H1 (cell line): ENCODE measurements around the gene SLC35F1. TPM values are rescaled to one million over a fixed set of nuclear protein-coding genes. Genes with fewer than 3 reads are reported as not detected.

Source experiments
- CTCF ChIA-PET: fragments of 300-600 bp; sonication (Branson Sonifier 250); formaldehyde crosslinking; loops from one replicate; lab custom pipeline; 2021; ENCODE audit not compliant: partially characterized antibody; lab: Charles Lee
- POLR2A ChIA-PET: fragments of 300-600 bp; sonication (Branson Sonifier 250); formaldehyde crosslinking; loops from one replicate; lab custom pipeline; 2021; ENCODE audit warnings: inconsistent platforms; ENCODE audit not compliant: partially characterized antibody; lab: Charles Lee
- DNase-seq, 2 experiments: peaks; one replicate each; pipeline versions ENCODE4 v3.0.0 to v3.0.0-alpha.2; 2010 to 2022; ENCODE audit warnings: low spot score in 2 of 2, low read depth in 1 of 2, mixed read lengths in 1 of 2
- FAIRE-seq: peaks from 2 replicates; lab custom pipeline; 2011; peaks lifted over from hg19 to GRCh38; lab: Jason Lieb, UNC
- H2AFZ ChIP-seq: 2 replicates; pipeline ENCODE4 v1.8.1; 2012; ENCODE audit warnings: low read length, inconsistent platforms
- H2AK5ac ChIP-seq: 2 replicates; pipeline ENCODE4 v1.6.1; 2013; ENCODE audit warnings: low read depth, low read length
- H2BK120ac ChIP-seq: replicated peaks from 2 replicates; pipeline ENCODE3; 2013; ENCODE audit warnings: low read depth, low read length, inconsistent platforms
- H2BK12ac ChIP-seq: 2 replicates; pipeline ENCODE4 v1.6.1; 2013; ENCODE audit warnings: low read depth, low read length
- H2BK15ac ChIP-seq: 2 replicates; pipeline ENCODE4 v1.6.1; 2013; ENCODE audit warnings: low read length
- H2BK20ac ChIP-seq: 2 replicates; pipeline ENCODE4 v1.6.1; 2013; ENCODE audit warnings: low read length
- H2BK5ac ChIP-seq: 2 replicates; pipeline ENCODE4 v1.6.1; 2013; ENCODE audit warnings: low read depth, low read length
- H3K14ac ChIP-seq: 2 replicates; pipeline ENCODE4 v1.6.1; 2013; ENCODE audit warnings: inconsistent platforms; ENCODE audit not compliant: insufficient read length
- H3K18ac ChIP-seq: 2 replicates; pipeline ENCODE4 v1.6.1; 2013; ENCODE audit warnings: low read length; ENCODE audit errors: extremely low read depth
- H3K23ac ChIP-seq: 2 replicates; pipeline ENCODE4 v1.6.1; 2013; ENCODE audit warnings: inconsistent platforms; ENCODE audit not compliant: insufficient read length
- H3K23me2 ChIP-seq: 2 replicates; pipeline ENCODE4 v1.6.1; 2013; ENCODE audit warnings: low read depth, low read length
- H3K27ac ChIP-seq: 2 replicates; pipeline ENCODE4 v1.6.1; 2011; ENCODE audit warnings: low read depth, low read length, inconsistent platforms
- H3K27me3 ChIP-seq, 4 experiments: replicated peaks in 1 of 4; 1 replicate in 1 of 4; 2 replicates in 3 of 4; pipeline versions ENCODE4 v1.6.1 to v1.8.1; 2011 to 2013; ENCODE audit warnings: low read length in 3 of 4, mild to moderate bottlenecking in 3 of 4, inconsistent platforms in 2 of 4, mixed read lengths in 2 of 4, moderate library complexity in 1 of 4; ENCODE audit not compliant: control insufficient read depth in 3 of 4, insufficient read depth in 3 of 4; ENCODE audit errors: extremely low read depth in 1 of 4
- H3K36me3 ChIP-seq, 4 experiments: 2 replicates each; pipeline versions ENCODE4 v1.6.1 to v1.8.1; 2011 to 2013; ENCODE audit warnings: mild to moderate bottlenecking in 4 of 4, low read length in 3 of 4, moderate library complexity in 2 of 4, control low read depth in 1 of 4, inconsistent platforms in 1 of 4; ENCODE audit not compliant: insufficient read depth in 4 of 4, control insufficient read depth in 2 of 4
- H3K4ac ChIP-seq: replicated peaks from 2 replicates; pipeline ENCODE3; 2013; ENCODE audit warnings: low read length, low read depth, mixed read lengths, inconsistent platforms; ENCODE audit not compliant: insufficient read length
- H3K4me1 ChIP-seq, 4 experiments: replicated peaks in 1 of 4; 1 replicate in 1 of 4; 2 replicates in 3 of 4; pipeline versions ENCODE4 v1.6.1 to v1.8.1; 2011 to 2013; ENCODE audit warnings: low read length in 3 of 4, inconsistent platforms in 2 of 4, mixed read lengths in 1 of 4; ENCODE audit not compliant: insufficient read depth in 4 of 4, control insufficient read depth in 3 of 4
- H3K4me2 ChIP-seq, 2 experiments: 2 replicates each; pipeline versions ENCODE4 v1.6.1 to v1.8.1; 2011 to 2013; ENCODE audit warnings: low read depth in 2 of 2, low read length in 2 of 2, control low read depth in 1 of 2, inconsistent platforms in 1 of 2, mild to moderate bottlenecking in 1 of 2; ENCODE audit not compliant: insufficient read depth in 1 of 2
- H3K4me3 ChIP-seq, 4 experiments: fragments of 200-600, 300-600 bp in 1 of 4; sonication (generic), shearing (Covaris generic), sonication (Bioruptor Twin) in 1 of 4; 2 replicates each; pipeline versions ENCODE4 v1.5.1 to v1.8.1; 2011 to 2016; ENCODE audit warnings: low read length in 4 of 4, low read depth in 3 of 4, control low read depth in 2 of 4, inconsistent platforms in 2 of 4, mild to moderate bottlenecking in 2 of 4, mixed read lengths in 1 of 4, moderate library complexity in 1 of 4; ENCODE audit not compliant: insufficient read depth in 2 of 4; ENCODE audit errors: extremely low read depth in 1 of 4
- H3K56ac ChIP-seq: replicated peaks from 2 replicates; pipeline ENCODE3; 2013; ENCODE audit warnings: low read depth, mild to moderate bottlenecking, mixed read lengths, low read length, inconsistent platforms; ENCODE audit not compliant: insufficient read length
- H3K79me1 ChIP-seq: 2 replicates; pipeline ENCODE4 v1.6.1; 2013; ENCODE audit warnings: low read depth, low read length, control low read depth
- H3K79me2 ChIP-seq, 2 experiments: 2 replicates each; pipeline versions ENCODE4 v1.6.1 to v1.8.1; 2012 to 2013; ENCODE audit warnings: low read length in 2 of 2, mild to moderate bottlenecking in 2 of 2, inconsistent platforms in 1 of 2; ENCODE audit not compliant: insufficient read depth in 2 of 2, control insufficient read depth in 1 of 2
- H3K9ac ChIP-seq, 4 experiments: replicated peaks in 1 of 4; 1 replicate in 1 of 4; 2 replicates in 3 of 4; pipeline versions ENCODE4 v1.6.1 to v1.8.1; 2011 to 2013; ENCODE audit warnings: low read depth in 3 of 4, low read length in 3 of 4, control low read depth in 2 of 4, mild to moderate bottlenecking in 2 of 4, moderate library complexity in 2 of 4, inconsistent platforms in 1 of 4; ENCODE audit errors: extremely low read depth in 1 of 4
- H3K9me3 ChIP-seq, 2 experiments: 2 replicates each; pipeline versions ENCODE4 v1.6.1 to v1.8.1; 2012 to 2013; ENCODE audit warnings: mild to moderate bottlenecking in 2 of 2, moderate library complexity in 2 of 2, control low read depth in 1 of 2, inconsistent platforms in 1 of 2, low read depth in 1 of 2, low read length in 1 of 2, mixed read lengths in 1 of 2; ENCODE audit not compliant: insufficient read depth in 2 of 2
- H4K20me1 ChIP-seq, 2 experiments: replicated peaks in 1 of 2; 2 replicates each; pipeline versions ENCODE3 to v1.8.1; 2011 to 2013; ENCODE audit warnings: inconsistent platforms in 2 of 2, low read length in 2 of 2, mild to moderate bottlenecking in 1 of 2; ENCODE audit not compliant: insufficient read depth in 2 of 2, control insufficient read depth in 1 of 2
- H4K5ac ChIP-seq: 2 replicates; pipeline ENCODE4 v1.6.1; 2013; ENCODE audit warnings: low read length, low read depth, mixed read lengths, inconsistent platforms; ENCODE audit not compliant: insufficient read length
- H4K8ac ChIP-seq: 2 replicates; pipeline ENCODE4 v1.8.0; 2013; ENCODE audit warnings: mild to moderate bottlenecking, moderate library complexity, low read length, inconsistent platforms; ENCODE audit not compliant: insufficient read depth; ENCODE audit errors: extremely low read depth
- H4K91ac ChIP-seq: replicated peaks from 2 replicates; pipeline ENCODE3; 2013; ENCODE audit warnings: low read length, mixed read lengths, inconsistent platforms; ENCODE audit not compliant: insufficient read length
- ATF2 ChIP-seq: IDR thresholded peaks from 2 replicates; pipeline ENCODE4 v1.6.1; 2012; ENCODE audit warnings: low read length, inconsistent platforms
- BRCA1 ChIP-seq: IDR thresholded peaks from 2 replicates; pipeline ENCODE4 v1.6.1; 2012; ENCODE audit warnings: low read depth, low read length, improper control_type of control experiment
- CBX8 ChIP-seq: fragments of 300-800, 300-1000 bp; sonication (generic); IDR thresholded peaks from 2 replicates; pipeline ENCODE4 v1.7.1; 2016; ENCODE audit warnings: low read depth, low read length, borderline replicate concordance
- CREB1 ChIP-seq: IDR thresholded peaks from 2 replicates; pipeline ENCODE4 v1.6.1; 2012; ENCODE audit warnings: inconsistent platforms
- JUN ChIP-seq: IDR thresholded peaks from 2 replicates; pipeline ENCODE4 v1.6.1; 2011; ENCODE audit warnings: low read depth, mild to moderate bottlenecking, improper control_type of control experiment, low read length
- KDM1A ChIP-seq: fragments of 200-600, 300-600 bp; sonication (generic); IDR thresholded peaks from 2 replicates; pipeline ENCODE4 v1.7.1; 2016; ENCODE audit warnings: mild to moderate bottlenecking, low read length, borderline replicate concordance
- MAX ChIP-seq: IDR thresholded peaks from 2 replicates; pipeline ENCODE4 v1.6.1; 2012; ENCODE audit warnings: inconsistent platforms
- NRF1 ChIP-seq: IDR thresholded peaks from 2 replicates; pipeline ENCODE4 v1.6.1; 2011; ENCODE audit warnings: mild to moderate bottlenecking, low read depth, low read length, improper control_type of control experiment
- POLR2A ChIP-seq, 2 experiments: IDR thresholded peaks; 1 replicate in 1 of 2; 2 replicates in 1 of 2; pipeline ENCODE4 v1.6.1; 2011; ENCODE audit warnings: low read depth in 2 of 2, low read length in 2 of 2, mild to moderate bottlenecking in 2 of 2; ENCODE audit errors: control extremely low read depth in 1 of 2
- POU5F1 ChIP-seq: IDR thresholded peaks from 2 replicates; pipeline ENCODE4 v1.6.1; 2011; ENCODE audit warnings: low read depth, mild to moderate bottlenecking, low read length, moderate library complexity
- SAP30 ChIP-seq: fragments of 300-600 bp; sonication (generic); IDR thresholded peaks from 2 replicates; pipeline ENCODE4 v1.7.1; 2012; ENCODE audit warnings: low read length, moderate library complexity, mild to moderate bottlenecking, inconsistent platforms; ENCODE audit not compliant: insufficient read depth, insufficient replicate concordance
- SUZ12 ChIP-seq: fragments of 200-600 bp; sonication (generic); IDR thresholded peaks from 2 replicates; pipeline ENCODE4 v1.6.1; 2012; ENCODE audit warnings: mild to moderate bottlenecking, inconsistent platforms, low read length, moderate library complexity, mixed read lengths
- WGBS, 2 experiments: shearing (Covaris generic) in 1 of 2; methylation state at CpG; one replicate each; pipeline versions ENCODE4 v1.1.6 to v1.1.7; 2013 to 2015; ENCODE audit warnings: low lambda C conversion rate in 2 of 2, mixed read lengths in 2 of 2, inconsistent platforms in 1 of 2, low coverage in 1 of 2, missing lambda C conversion rate in 1 of 2; ENCODE audit not compliant: insufficient replicate concordance in 2 of 2, insufficient coverage in 1 of 2, insufficient read length in 1 of 2; ENCODE audit errors: extremely low coverage in 1 of 2, missing lambda C conversion rate in 1 of 2; 5-methylcytosine and 5-hydroxymethylcytosine counted together
- polyA plus RNA-seq, 7 experiments: library from polyadenylated mRNA; depleted of rRNA in 3 of 7; stranded (reverse) in 5 of 7; unstranded in 2 of 7; fragments of >200 nt in 5 of 7; fragments of 200-250 nt in 2 of 7; gene quantifications; 1 replicate in 5 of 7; 2 replicates in 1 of 7; 4 replicates in 1 of 7; pipeline versions ENCODE4 v1.2.1 to v1.2.3, GENCODE V29; 2011 to 2013; ENCODE audit warnings: missing spikeins in 2 of 7, mixed read lengths in 2 of 7
- total RNA-seq: library from RNA; stranded (reverse); fragmentation: NEBNext Ultra II Directional; extraction: Animal tissue kit (Norgen Biotek cat#: 25700); gene quantifications from 2 replicates; pipeline ENCODE4 v1.2.1, GENCODE V29; 2021

SLC35F1 gene
- total and polyA plus RNA-seq, 2 of the 8 experiments (the other 6 are each of a cell fraction or from before 2014, with no cell fraction given), result 7.0 to 10.0 TPM

- no peak overlapping the region for H3K56ac ChIP-seq
- no peaks in the 10 kb centered on the region for H4K20me1 ChIP-seq
- H4K8ac ChIP-seq, result no peak overlapping the region
- H2AFZ ChIP-seq, result no peak overlapping the region
- H2AK5ac ChIP-seq, result no peak overlapping the region
- H3K14ac ChIP-seq, result no peak overlapping the region
- H2BK12ac ChIP-seq, result no peak overlapping the region
- H2BK15ac ChIP-seq, result no peak overlapping the region
- H4K5ac ChIP-seq, result no peak overlapping the region
- H3K27me3 ChIP-seq, result no peaks in the 10 kb centered on the region
- no peak overlapping the region for H3K4ac ChIP-seq
- H3K23me2 ChIP-seq, result no peaks in the 10 kb centered on the region
- no peak overlapping the region for H3K9ac ChIP-seq
- CTCF ChIA-PET, result interaction anchor here (0.6 kb wide), 1 partner anchor 159 kb away, joined by 3 read pairs; no protein-coding TSS in a partner anchor
- H2BK120ac ChIP-seq, result no peak overlapping the region
- POLR2A ChIA-PET, result no interaction called here
- no peaks in the 10 kb centered on the region; a peak in 1 of 7 replicates for H3K4me1 ChIP-seq
- H4K91ac ChIP-seq, result no peak overlapping the region
- H3K36me3 ChIP-seq, result no peaks in the 10 kb centered on the region
- H2BK20ac ChIP-seq, result no peak overlapping the region
- no peaks in the 10 kb centered on the region for H3K79me2 ChIP-seq
- FAIRE-seq (no peak), DNase-seq (no peak)
- no peak overlapping the region for H3K27ac ChIP-seq
- H3K79me1 ChIP-seq, result no peaks in the 10 kb centered on the region
- no peak overlapping the region for H3K18ac ChIP-seq
- H3K4me2 ChIP-seq, result no peak overlapping the region
- no peak overlapping the region for H3K4me3 ChIP-seq
- WGBS, 2 experiments, result 87% methylated on average over 1 of the region's 1 CpG; no CpG with 5 or more reads in 1 of the 2 experiments
- H2BK5ac ChIP-seq, result no peak overlapping the region
- no peak overlapping the region for H3K23ac ChIP-seq
- H3K9me3 ChIP-seq, result no peaks in the 10 kb centered on the region
- TF ChIP-seq ATF2 (no peak), NRF1 (no peak), POLR2A (IDR thresholded peaks at IDR 0.05; ENCODE audit: control extremely low read depth in 1 of 2, low read depth in 2 of 2, low read length in 2 of 2) (no peak), POU5F1 (no peak), CBX8 (no peak), KDM1A (no peak), CREB1 (no peak), JUN (no peak), BRCA1 (no peak), SUZ12 (no peak), MAX (no peak), SAP30 (no peak)
Measured at GRCh38 chr6:118122801-118123200, 215.7 kb downstream of the SLC35F1 start.
